Muscle layer of colon (tissue), 2 donors: ENCODE data around the gene LANCL2.
A peak's percentile ranks its signal among the peaks of the same experiment; 100 is the strongest.

Source experiments
- H3K27ac ChIP-seq: one replicate; pipeline ENCODE4 v1.7.0; 2013; ENCODE audit warnings: low read depth, mild to moderate bottlenecking, low read length, moderate library complexity
- H3K27me3 ChIP-seq, 2 donors: one replicate each; pipeline ENCODE4 v1.7.0; 2013; ENCODE audit warnings: low read length in 2 of 2, mild to moderate bottlenecking in 2 of 2; ENCODE audit not compliant: insufficient read depth in 2 of 2, control insufficient read depth in 1 of 2
- H3K36me3 ChIP-seq: one replicate; pipeline ENCODE4 v1.7.0; 2013; ENCODE audit warnings: mild to moderate bottlenecking, low read length; ENCODE audit not compliant: insufficient read depth
- H3K4me1 ChIP-seq: one replicate; pipeline ENCODE4 v1.7.0; 2013; ENCODE audit warnings: mild to moderate bottlenecking, low read length; ENCODE audit not compliant: insufficient read depth
- H3K4me3 ChIP-seq, 2 donors: one replicate each; pipeline ENCODE4 v1.7.0; 2013; ENCODE audit warnings: low read length in 2 of 2, low read depth in 1 of 2, mild to moderate bottlenecking in 1 of 2, moderate library complexity in 1 of 2
- H3K9ac ChIP-seq: one replicate; pipeline ENCODE4 v1.7.0; 2013; ENCODE audit warnings: low read length
- H3K9me3 ChIP-seq: one replicate; pipeline ENCODE4 v1.7.0; 2013; ENCODE audit warnings: mild to moderate bottlenecking, low read length
- donor health status: abdominal sarcoma.
- donor health status: Adenocarcinoma of cecum.

LANCL2 gene

DNA sequence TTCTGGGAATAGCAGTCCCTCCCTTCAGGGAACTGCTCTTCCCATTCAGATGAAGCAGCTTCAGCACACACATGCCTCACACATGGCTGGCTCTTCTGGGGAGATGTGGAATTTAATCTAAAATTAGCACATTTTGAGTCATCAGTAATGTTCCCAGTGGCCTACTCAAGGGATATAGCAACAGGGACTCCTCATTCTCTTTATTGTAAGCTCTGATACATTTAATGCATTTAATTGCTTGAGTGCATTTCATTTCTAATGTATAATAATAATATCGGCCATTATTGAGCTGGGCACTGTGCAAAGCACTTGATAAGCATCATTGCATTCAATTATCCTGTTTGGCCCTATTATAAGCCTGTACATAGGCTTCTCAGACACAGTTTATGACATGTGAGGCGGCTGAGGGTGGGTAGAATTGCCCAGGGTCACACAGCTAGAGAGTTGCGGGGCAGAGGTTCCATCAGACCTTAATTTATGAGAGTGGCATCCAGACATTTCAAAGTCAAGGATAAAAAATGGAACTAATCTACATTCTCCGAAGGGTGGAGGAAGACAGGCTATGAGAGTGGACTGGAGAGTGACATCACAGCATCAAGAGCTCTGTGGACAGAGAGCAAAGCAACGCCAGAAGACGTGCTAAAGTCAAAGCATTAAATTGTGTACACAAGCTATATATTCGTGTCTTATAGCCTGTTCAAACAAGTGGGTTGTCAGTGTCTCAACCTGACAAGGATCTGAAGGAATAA lies 76.8 kb downstream of the LANCL2 start:
- H3K9ac ChIP-seq, result no peak overlapping the region
- no peaks in the 10 kb centered on the region for H3K4me1 ChIP-seq
- H3K27ac ChIP-seq, result no peak overlapping the region
- H3K27me3 ChIP-seq, result no peaks in the 10 kb centered on the region
- H3K4me3 ChIP-seq, result no peak overlapping the region
- H3K36me3 ChIP-seq, result no peaks in the 10 kb centered on the region
- H3K9me3 ChIP-seq, result no peaks in the 10 kb centered on the region

DNA sequence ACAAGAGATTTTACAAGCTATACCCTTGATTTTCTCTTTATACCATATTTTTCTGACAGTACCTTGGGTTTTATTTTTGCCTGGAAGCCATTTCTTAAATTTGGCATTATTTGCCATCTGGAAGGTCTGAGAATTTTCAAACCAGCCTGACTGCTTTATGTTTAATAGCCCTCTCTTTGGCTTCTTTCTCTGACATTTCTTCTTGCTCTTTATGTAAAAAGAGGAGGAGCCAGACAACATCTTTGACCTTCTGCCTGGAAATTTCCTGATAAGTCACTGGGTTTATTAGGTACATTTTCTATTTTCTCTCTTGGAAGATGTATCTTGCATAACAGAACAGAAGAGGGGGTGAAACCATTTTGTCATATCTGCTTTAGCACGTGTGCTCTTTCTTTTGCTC lies 79.6 kb downstream of the LANCL2 start:
- Histone ChIP-seq H3K27me3 (peaks cover 0 to 10% of the 10 kb centered on the region in 2 donors), H3K9me3 (no peaks in the 10 kb centered on the region), H3K9ac (no peak overlapping the region), H3K4me3 (no peak overlapping the region), H3K27ac (no peak overlapping the region), H3K4me1 (no peaks in the 10 kb centered on the region), H3K36me3 (no peaks in the 10 kb centered on the region)

DNA sequence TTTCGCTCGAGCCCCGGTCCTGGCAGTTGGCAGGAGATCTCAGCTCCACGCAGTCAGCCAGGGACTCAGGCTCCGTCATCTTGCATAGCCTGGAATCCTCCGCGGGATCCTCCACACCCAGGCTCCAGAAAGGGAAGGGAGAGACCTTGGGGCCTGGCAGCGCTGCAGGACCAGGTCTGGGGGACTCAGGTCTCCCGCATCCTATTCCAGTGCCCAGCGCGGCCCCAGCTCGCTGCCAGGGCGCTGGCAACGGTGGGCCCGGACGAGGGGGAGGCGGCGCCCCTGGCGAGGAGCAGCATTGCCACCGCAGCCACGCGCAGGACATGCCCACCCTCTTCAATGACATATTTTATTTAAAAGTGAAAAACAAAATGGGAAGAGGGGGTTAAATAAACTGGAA lies 83.4 kb downstream of the LANCL2 start:
- Histone ChIP-seq H3K4me3 (peak overlapping the region in 1 of 2 donors; percentile 2), H3K36me3 (no peaks in the 10 kb centered on the region), H3K27me3 (peaks cover 0 to 10% of the 10 kb centered on the region in 2 donors), H3K27ac (no peak overlapping the region), H3K4me1 (no peaks in the 10 kb centered on the region), H3K9me3 (no peaks in the 10 kb centered on the region), H3K9ac (no peak overlapping the region)

DNA sequence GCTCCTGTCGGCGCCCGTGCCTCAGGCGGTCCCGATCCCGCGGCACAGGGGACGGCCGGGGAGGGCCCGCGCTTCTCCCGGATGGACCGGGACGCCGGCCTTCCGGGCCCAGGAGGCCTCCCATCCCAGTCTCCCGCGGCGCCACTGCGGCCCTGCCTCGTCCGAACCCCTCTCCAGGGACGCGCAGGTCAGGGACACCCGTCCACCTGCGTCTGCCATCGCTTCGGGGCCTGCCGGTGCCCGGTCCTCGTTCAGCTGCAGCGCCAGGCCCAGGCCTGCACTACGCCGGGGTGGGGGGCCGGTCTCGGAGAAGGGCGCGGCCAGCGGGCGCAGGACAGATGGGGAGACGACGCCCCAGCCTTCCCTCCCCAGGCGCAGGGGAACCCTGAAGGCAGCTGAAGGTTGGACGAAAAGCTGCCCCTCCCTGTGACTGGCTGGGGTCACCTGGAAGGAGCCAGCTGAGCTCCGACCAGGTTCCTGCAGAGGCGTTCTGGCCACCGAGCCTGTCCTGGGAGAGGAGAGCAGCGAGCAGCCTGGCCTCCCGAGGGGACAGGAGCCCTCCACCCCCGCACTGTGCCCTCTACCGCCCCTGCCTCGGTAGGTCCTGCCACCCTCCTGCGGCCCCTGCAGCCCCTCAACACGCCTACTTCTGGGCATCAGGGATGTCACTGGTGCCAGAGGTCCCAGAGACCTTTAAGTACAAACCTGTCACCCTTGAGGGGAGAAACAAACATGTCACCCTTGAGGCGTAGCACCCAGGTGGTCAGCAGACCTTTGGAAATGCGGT lies 84.3 kb downstream of the LANCL2 start:
- Histone ChIP-seq H3K27ac (no peak overlapping the region), H3K27me3 (peaks cover 0 to 10% of the 10 kb centered on the region in 2 donors), H3K9ac (no peak overlapping the region), H3K4me3 (peak overlapping the region in 1 of 2 donors; percentile 2), H3K9me3 (no peaks in the 10 kb centered on the region), H3K4me1 (no peaks in the 10 kb centered on the region), H3K36me3 (no peaks in the 10 kb centered on the region)

DNA sequence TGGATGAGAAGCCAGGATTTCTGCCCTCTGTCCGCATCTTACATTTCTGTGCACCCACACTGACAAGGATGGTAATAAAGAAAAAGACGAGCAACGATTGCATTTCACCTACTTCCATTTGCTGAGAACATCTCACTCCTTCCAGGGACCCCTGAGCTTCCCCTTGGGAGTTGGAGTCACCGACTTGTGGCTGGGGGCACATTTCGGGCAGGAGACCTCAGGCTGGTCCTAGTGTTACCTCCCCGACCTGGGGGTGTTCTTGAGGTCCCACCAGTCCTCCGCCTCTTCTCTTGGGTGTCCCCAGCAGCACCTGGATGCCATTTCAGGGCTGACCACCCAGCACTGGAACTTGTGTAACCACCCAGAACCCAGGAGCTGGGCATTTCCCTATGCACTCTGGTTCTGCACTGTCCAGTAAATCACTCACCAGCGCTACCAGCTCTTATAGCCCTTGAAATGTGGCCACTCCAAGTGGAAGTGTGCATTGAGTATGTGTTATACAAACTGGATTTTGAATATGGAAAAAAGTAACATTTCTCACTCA lies 84.9 kb downstream of the LANCL2 start:
- Histone ChIP-seq H3K4me3 (no peak overlapping the region), H3K4me1 (no peaks in the 10 kb centered on the region), H3K36me3 (no peaks in the 10 kb centered on the region), H3K9ac (no peak overlapping the region), H3K27me3 (peaks cover 0 to 10% of the 10 kb centered on the region in 2 donors), H3K9me3 (no peaks in the 10 kb centered on the region), H3K27ac (no peak overlapping the region)

DNA sequence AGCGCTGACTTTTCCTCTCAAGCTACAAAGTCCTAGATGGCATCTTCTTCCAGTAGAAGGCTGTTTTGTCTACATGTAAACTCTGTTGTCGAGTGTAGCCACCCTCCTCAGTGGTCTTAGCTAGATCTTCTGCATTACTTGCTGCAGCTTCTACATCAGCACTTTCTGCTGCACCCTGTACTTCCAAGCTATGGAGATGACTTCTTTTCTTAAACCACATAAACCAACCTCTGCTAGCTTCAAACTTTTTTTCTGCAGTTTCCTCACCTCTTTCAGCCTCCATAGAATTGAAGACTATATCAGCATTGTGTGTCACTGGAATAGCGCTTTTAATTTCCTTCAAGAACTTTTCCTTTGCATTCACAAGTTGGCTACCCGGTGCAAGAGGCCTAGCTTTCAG lies 87.8 kb downstream of the LANCL2 start:
- Histone ChIP-seq H3K27ac (no peak overlapping the region), H3K9me3 (no peaks in the 10 kb centered on the region), H3K4me3 (no peak overlapping the region), H3K9ac (no peak overlapping the region), H3K27me3 (peaks cover 0 to 10% of the 10 kb centered on the region in 2 donors), H3K36me3 (no peaks in the 10 kb centered on the region), H3K4me1 (no peaks in the 10 kb centered on the region)

DNA sequence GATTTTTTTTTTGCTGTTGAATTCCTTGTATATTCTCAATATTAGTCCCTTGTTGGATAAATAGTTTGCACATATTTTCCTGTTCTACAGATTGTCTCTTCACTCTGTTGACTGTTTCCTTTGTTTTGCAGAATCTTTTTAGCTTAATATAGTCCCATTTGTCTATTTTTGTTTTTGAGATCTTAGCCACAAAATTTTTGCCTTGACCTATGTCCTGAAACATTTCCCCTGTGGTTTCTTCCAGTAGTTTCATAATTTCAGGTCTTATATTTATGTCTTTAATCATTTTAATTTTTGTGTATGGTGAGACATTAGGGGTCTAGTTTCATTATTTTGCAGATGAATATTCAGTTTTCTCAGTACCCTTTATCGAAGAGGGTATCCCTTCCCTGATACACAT lies 92.7 kb downstream of the LANCL2 start:
- H3K9ac ChIP-seq, result no peak overlapping the region
- H3K4me3 ChIP-seq, result no peak overlapping the region
- H3K27me3 ChIP-seq, result no peaks in the 10 kb centered on the region
- no peaks in the 10 kb centered on the region for H3K36me3 ChIP-seq
- no peaks in the 10 kb centered on the region for H3K4me1 ChIP-seq
- no peak overlapping the region for H3K27ac ChIP-seq
- no peaks in the 10 kb centered on the region for H3K9me3 ChIP-seq

DNA sequence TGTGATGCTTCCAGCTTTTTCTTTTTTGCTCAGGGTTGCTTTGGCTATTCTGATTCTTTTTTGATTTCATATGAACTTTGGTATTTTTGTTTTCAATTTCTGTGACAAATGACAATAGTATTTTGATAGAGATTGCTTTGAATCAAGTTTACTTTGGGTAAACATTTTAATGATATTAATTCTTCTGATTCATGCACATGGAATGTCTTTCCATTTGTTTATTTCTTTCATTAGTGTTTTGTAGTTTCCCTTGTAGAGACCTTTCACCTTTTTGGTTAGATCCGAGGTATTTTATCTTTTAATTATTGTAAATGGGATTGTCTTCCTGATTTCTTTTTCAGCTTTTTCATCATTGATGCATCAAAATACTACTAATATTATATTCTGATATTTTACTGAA lies 93.2 kb downstream of the LANCL2 start:
- H3K27ac ChIP-seq, result no peak overlapping the region
- no peak overlapping the region for H3K4me3 ChIP-seq
- no peaks in the 10 kb centered on the region for H3K27me3 ChIP-seq
- H3K36me3 ChIP-seq, result no peaks in the 10 kb centered on the region
- H3K9ac ChIP-seq, result no peak overlapping the region
- H3K4me1 ChIP-seq, result no peaks in the 10 kb centered on the region
- H3K9me3 ChIP-seq, result no peaks in the 10 kb centered on the region

DNA sequence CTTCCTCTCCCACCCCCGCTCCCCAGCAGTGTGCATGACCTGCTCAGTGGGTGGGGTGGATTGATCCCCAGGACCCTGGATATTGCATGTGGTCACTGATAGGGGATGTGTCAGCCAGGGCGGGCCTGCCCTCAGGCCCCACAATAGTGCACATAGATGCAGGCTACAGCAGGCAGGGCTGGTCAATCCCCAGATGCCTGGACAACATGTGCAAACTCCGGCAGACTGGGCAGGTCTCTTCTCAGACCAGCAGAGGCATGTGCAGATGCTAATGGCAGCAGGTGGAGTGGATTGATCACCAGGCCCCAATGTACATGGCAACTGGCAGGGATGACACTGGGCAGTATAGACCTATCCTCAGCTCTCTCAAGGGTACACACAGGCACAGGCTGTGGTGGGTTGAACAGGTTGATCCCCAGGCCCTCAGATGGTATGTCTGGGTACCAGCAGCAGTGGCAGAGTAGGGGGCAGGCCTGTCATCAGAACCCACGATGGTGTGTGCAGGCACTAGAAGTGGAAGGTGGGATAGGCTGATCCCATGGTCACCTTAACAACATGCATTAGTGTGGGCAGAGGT lies 98.6 kb downstream of the LANCL2 start:
- no peak overlapping the region for H3K9ac ChIP-seq
- no peaks in the 10 kb centered on the region for H3K27me3 ChIP-seq
- peaks cover 10% of the 10 kb centered on the region for H3K36me3 ChIP-seq
- no peaks in the 10 kb centered on the region for H3K9me3 ChIP-seq
- H3K27ac ChIP-seq, result no peak overlapping the region
- no peak overlapping the region for H3K4me3 ChIP-seq
- H3K4me1 ChIP-seq, result no peaks in the 10 kb centered on the region

DNA sequence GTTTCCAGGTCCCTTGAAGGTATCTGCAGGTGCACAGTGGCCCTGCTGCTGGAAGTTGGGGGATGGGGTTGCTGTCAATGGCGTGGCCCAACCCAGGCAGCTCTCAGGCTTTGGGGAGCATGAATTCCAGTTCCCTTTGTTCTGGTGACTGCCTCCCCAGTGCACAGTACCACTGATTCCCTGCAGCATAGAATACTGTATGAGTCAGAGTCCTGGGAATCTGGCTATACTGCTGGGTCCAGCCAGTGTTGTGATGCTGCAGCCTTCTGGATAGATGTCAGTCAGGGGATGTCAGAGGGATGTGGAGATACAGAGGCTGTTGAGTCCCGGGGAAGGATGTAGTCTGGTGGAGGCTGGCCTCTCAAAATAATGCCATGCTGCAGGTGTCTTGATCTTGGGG lies 99.3 kb downstream of the LANCL2 start:
- Histone ChIP-seq H3K27me3 (no peaks in the 10 kb centered on the region), H3K27ac (no peak overlapping the region), H3K4me3 (no peak overlapping the region), H3K9ac (no peak overlapping the region), H3K36me3 (peaks cover 10% of the 10 kb centered on the region), H3K4me1 (no peaks in the 10 kb centered on the region), H3K9me3 (no peaks in the 10 kb centered on the region)

DNA sequence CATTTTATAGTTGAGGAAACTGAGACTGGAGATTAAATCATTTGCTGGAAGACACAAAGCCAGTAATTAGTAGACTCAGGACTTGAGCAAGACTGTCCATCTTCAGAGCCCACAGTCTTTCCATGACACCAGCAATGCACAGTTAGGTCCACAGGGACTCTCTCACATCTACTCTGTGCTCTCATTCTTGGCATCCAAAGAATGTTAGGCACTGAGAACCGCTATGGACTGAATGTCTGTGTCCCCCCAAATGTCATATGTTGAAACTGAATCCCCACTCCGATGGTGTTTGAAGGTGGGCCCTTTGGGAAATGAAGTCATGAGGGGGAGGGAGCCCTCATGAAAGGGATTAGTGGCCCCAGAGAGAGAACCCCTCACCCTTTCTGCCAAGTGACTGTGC lies 100.6 kb downstream of the LANCL2 start:
- H3K27ac ChIP-seq, result no peak overlapping the region
- no peaks in the 10 kb centered on the region for H3K27me3 ChIP-seq
- H3K4me1 ChIP-seq, result no peaks in the 10 kb centered on the region
- no peaks in the 10 kb centered on the region for H3K9me3 ChIP-seq
- H3K4me3 ChIP-seq, result no peak overlapping the region
- peaks cover 10% of the 10 kb centered on the region for H3K36me3 ChIP-seq
- no peak overlapping the region for H3K9ac ChIP-seq
